HG03565 (cell line): Measurements from ENCODE around the gene DELE1.
"Not testable (repeated sequence)": the region's sequence is repeated elsewhere in the genome, so short reads cannot be mapped to it uniquely, and the experiment has no call there.

ENCODE experiments used
- ATAC-seq: cut with Tn5 transposase; IDR thresholded peaks from one replicate; pipeline ENCODE4 v1.9.1; 2021; ENCODE audit warnings: mild to moderate bottlenecking, moderate library complexity; ENCODE audit not compliant: unreplicated experiment

DELE1 gene

GRCh38 chr5:141883892-141884318 is 39.8 kb upstream of the DELE1 start:
- ATAC-seq: no peak

GRCh38 chr5:141889282-141889871 is 34.3 kb upstream of the DELE1 start:
- no peak for ATAC-seq

DNA sequence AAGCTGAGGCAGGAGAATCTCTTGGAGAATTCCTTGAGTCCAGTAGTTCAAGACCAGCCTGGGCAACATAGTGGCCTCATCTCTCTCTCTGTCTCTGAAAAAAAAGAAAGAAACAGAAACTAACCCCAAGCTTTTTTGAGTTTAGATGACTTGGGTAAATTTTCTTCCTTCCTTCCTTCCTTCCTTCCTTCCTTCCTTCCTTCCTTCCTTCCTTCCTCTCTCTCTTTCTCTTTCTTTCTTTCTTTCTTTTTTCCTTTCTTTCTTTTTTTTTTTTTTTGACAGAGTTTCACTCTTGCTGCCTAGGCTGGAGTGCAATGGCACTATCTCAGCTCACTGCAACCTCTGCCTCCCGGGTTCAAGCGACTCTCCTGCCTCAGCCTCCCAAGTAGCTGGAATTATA is 33.2 kb upstream of the DELE1 start:
- not testable (repeated sequence) for ATAC-seq

GRCh38 chr5:141897425-141897824 is 26.2 kb upstream of the DELE1 start:
- ATAC-seq: no peak

DNA sequence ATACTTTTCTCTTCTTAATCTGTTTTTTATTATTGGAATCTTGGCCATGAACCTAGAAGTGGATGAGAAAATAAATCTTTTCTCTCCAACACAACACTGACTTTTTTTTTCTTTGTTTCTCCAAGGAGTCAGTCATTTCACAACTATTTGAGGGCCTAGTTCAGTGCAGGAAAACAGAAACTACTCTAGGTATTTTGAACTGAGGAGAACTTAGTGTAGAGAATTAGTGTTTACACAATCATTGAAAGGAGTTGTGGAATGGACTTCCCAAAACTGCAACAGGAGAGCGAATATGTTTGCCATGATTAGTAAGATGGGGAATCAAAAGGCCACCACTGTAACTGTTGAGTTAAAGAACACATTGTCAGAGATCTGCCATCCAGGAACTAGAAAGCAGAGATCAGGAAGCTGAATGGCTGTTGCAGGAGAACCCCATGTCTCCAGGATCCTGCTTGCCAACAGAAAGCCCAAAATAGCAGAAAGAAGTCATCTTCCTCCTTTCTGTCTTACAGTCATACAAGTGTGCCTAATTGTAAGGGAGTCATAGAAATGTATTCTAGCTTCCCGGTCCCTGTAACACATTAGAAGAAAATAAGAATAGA is 25.1 kb upstream of the DELE1 start:
- ATAC-seq: no peak

- ATAC-seq: no peak
Measured at GRCh38 chr5:141902015-141902814, 21.5 kb upstream of the DELE1 start.

DNA sequence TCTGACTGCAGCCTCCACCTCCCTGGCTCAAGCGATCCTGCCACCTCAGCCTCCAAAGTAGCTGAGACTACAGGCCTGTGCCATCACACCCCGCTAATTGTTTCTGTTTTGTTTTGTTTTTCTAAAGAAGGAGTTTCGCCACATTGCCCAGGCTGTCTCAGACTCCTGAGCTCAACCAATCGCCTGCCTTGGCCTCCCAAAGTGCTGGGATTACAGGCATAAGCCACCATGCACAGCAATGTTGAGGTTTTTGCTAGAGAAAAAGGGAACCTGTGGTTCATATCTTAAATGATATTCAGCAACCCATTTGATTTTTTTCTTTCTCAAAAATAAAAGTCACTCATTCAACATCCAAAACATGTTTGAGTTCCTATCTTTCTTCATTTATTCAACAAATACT is 20.4 kb upstream of the DELE1 start:
- no peak for ATAC-seq

- no peak for ATAC-seq
Measured at GRCh38 chr5:141904551-141904950, 19.1 kb upstream of the DELE1 start.

- ATAC-seq: no peak
Measured at GRCh38 chr5:141906517-141906916, 17.2 kb upstream of the DELE1 start.

GRCh38 chr5:141906972-141907371 is 16.7 kb upstream of the DELE1 start:
- ATAC-seq: no peak

- ATAC-seq: no peak
Measured at GRCh38 chr5:141908796-141909195, 14.9 kb upstream of the DELE1 start.

DNA sequence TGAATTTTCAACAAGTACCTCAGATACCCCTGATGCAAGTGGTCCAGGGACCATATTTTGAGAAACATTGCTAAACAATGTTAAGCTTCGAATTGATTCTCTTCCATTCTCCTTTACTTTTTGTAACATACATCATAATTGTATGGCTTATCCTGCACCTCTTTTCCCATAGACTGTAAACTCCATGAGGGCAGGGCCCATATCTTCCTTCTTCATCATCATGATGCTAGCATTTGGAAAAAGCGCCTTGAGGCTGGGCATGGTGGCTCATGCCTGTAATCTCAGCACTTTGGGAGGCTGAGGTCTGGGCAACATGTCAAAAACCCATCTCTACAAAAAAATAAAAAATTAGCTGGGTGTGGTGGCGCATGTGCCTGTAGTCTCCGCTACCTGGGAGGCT is 14.5 kb upstream of the DELE1 start:
- ATAC-seq: no peak

DNA sequence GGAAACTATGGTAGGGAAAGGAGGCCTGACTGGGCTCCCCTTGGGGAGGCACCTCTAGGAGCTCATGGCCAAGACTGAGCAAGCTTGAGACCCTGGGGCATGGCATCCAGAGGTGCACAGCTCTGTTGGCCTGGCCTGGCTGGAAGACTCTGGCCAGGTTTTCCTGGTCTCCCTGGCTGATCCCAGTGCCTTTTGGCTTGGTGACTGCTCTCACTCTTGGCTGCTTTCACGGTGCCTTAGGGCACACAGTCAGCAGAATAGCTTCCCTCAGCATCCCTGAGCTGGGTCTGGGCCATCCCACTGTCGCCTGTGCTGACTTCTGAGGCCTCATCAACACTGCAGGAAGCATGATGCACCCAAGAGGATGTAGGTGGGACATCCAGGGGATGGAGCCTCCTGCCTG is 13.4 kb upstream of the DELE1 start:
- ATAC-seq: no peak

DNA sequence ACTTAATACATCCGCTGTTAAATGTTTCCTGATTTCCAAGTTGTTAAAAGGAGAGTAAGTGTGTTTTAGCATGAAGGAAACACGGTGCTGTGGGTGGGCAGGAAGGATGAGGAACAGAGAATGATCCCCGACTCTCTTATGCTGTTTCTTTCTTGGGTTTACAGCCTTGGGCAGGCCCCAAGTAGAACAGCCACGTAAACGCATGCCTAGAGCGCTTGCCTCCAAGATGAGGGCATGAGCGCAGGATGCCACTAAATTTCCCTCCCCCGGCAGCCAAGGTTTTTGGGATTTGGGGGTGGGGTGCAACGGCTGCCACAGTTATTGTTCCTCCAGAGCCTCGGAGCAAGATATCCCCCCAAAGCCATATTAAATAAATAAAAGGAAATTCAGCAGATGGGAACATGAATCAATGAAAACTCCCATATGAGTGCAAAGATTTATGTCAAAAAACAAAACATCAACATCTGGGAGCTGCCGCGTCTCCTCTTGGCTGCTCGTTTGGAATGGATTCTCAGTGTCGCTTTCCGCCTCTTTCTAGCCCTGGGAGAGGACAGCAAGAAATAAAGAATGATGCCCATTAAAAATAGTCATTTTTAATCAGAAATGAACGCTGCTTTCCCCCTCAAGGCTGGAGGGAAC is 10.0 kb upstream of the DELE1 start:
- ATAC-seq: no peak

GRCh38 chr5:141914199-141914743 is 9.4 kb upstream of the DELE1 start:
- ATAC-seq: peak; percentile 70

DNA sequence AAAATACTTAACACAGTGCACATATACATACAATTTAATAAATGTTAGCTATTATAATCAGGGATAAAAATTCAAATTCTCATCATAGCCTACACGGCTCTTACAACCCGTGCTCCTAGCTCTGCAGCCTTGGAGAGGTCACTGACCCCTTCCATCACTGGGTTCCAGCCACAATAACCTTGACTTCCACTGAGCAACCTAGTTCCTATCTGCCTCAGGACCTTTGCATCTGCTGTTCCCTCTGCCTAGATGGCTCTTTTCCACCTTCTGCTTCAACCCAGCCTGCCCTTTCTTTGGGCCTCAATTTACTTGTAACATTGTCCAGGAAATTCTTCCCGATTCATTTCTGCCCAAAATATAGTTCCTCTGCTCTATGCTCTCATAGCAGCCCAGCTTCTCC is 8.9 kb upstream of the DELE1 start:
- no peak for ATAC-seq

DNA sequence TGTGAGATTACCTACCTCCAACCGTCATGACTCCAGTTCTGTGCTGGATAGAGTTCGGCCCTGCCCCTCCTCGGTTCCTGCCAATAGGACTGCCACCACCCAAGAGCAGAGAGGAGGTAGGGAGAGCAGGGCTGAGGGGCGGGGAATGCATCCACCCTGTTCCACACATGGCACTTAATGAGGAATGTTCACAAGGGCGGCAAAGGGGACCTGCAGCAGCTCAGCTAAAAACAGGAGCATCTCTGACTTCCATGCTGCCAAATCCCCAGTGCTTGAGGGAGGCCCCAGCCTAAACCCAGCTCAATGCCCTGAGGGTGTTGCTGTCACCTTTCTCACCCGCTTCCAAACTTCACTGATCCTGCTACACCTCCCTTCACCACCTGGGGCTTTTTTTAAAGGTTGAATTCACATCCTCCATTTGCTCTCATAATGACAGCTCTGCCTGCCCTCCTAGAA is 7.8 kb upstream of the DELE1 start:
- ATAC-seq: no peak

DNA sequence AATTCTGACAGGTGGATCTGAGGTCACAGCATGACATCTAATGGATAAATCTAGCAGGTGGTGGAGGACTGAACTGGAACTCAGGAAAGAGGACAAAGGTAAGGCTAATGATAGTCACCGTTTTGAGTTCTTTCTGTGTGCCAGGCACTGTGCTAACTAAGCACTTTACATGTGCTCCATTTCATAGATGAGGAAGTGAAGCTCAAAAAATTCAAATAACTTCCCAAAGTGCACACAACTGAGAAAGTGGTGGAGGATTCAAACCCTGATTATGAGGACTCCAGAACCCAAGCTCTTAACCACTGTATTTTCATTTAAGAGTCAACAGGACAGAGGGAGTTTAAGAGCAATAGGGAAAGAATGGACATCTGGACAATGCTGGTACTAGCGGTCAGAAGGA is 7.1 kb upstream of the DELE1 start:
- no peak for ATAC-seq

GRCh38 chr5:141917760-141918159 is 5.9 kb upstream of the DELE1 start:
- no peak for ATAC-seq

GRCh38 chr5:141919218-141920119 is 4.2 kb upstream of the DELE1 start:
- no peak for ATAC-seq
